Hematopoietic multipotent progenitor cell treated with erythropoietin and hydrocortisone succinate and interleukin-3 and kit ligand, for 17 days (in vitro differentiated cells): ENCODE measurements around the gene KDSR.

ENCODE experiments used
- DNase-seq: peaks from one replicate; pipeline ENCODE4 v3.0.0-alpha.2; 2015; ENCODE audit warnings: low spot score

The KDSR gene

DNA sequence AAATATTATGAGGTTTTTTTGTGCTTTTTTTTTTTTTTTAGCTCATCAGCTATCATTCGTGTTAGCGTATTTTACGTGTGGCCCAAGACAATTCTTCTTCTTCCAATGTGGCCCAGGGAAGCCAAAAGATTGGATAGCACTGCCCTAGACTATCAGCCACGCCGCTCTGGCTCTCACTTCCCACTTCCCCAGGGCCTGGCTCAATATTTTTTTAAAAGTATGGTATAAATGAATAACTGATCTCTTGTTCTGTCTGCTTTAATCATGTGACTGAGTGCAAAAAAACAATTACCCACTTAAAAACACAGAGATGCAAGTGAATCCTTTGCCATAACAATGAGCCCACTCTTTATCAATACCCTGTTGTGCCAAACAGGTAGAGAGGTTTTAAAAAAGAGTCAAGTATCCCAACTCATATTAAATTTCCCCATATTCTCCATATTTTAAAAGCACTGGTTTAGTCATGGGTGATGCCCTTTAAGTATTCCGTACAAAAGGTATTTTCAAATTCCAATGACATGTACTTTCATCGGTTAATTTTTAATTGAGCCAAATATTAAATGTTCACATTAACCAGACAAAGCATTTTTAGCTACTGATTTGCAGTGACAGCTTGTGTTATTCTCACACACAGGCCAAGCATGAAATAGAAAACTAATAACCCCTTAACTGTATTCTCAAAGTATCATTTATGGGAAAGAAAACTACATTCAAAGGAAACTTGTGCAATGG is 60.0 kb downstream of the KDSR start:
- DNase-seq, result no peak

GRCh38 chr18:63306249-63306648 is 60.8 kb downstream of the KDSR start:
- no peak for DNase-seq

DNA sequence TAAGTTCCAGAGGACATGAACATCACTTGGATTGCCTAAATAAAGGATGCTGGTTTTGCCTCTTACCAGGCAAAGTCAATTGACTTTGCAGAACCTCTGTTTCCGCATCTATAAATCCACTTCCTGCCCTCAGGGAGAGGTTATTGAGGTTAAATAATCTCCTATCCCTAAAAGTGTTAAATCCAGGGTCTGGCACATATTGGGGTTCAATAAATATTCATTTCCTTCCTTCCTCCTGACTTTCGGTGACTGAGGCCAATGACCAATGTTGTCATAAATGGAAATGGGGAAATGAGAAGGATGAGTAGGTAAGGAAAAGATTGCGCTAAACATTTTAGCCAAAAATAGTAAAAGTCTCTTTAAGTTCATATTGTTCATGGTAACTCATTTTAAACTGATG is 63.5 kb downstream of the KDSR start:
- DNase-seq, result no peak

GRCh38 chr18:63302636-63303405 is 64.2 kb downstream of the KDSR start:
- no peak for DNase-seq

GRCh38 chr18:63302220-63302619 is 64.8 kb downstream of the KDSR start:
- no peak for DNase-seq

DNA sequence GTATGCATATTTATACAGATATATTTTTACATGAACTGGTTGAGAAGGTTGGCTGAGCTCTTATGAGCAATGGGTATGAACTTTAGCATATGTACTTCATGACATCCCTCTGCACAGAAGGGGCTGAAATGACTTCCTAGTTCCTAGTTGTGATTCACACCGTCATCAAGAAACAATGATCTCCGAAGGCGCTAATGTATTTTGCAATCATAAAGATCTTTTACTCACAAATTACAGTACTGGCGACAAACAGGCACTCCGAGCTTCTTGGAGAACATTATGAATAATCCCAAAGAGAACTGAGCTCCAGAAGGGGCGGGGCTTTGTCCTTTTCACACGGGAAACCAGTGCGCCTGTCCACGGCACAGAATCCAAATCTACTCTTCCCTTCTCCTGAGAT is 65.6 kb downstream of the KDSR start:
- DNase-seq, result no peak

GRCh38 chr18:63299837-63300745 is 66.9 kb downstream of the KDSR start:
- no peak for DNase-seq

DNA sequence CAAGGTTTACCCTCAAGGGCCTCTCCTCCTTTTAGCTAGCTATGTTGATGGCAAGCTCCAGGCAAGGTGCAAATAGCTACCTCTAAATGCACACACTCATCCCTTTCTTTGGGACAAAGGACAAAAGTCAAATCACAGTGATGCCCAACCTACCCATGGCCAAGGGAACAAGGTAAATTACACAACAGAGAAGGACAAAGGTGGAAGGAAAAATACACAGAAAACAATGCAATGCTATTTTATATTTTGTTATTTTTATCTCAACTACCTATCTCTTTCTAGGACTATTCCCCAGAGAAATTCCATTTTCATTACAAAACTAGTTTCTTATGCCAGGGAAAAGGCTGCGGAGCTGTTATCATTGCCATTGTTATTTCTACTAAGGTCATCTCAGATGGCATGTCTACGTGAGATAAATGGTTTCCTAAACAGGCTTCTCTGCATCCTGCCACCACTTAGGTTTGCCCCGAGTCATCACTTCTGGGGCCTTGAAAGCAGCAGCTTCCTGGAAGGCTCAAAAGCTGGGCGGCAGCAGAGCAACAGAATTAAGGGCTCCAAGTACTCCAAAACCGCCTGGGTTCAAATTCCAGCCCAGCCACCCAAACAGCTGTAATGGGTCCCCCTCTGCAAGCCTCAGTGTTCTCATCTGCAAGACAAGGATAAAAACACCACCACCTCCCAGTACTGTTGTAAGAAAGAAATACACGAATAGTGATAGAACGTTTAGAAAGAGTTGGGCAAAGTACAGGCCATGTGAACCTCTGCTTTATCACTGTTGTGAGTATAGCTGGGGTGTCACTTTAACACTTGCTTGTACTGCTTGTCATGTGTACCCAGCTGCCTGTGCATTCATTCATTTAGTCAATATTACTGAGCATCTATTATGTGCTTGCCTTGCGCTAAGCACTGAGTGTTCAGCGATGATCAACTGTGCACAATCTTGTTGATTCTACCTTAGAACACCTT is 68.3 kb downstream of the KDSR start:
- DNase-seq, result no peak

DNA sequence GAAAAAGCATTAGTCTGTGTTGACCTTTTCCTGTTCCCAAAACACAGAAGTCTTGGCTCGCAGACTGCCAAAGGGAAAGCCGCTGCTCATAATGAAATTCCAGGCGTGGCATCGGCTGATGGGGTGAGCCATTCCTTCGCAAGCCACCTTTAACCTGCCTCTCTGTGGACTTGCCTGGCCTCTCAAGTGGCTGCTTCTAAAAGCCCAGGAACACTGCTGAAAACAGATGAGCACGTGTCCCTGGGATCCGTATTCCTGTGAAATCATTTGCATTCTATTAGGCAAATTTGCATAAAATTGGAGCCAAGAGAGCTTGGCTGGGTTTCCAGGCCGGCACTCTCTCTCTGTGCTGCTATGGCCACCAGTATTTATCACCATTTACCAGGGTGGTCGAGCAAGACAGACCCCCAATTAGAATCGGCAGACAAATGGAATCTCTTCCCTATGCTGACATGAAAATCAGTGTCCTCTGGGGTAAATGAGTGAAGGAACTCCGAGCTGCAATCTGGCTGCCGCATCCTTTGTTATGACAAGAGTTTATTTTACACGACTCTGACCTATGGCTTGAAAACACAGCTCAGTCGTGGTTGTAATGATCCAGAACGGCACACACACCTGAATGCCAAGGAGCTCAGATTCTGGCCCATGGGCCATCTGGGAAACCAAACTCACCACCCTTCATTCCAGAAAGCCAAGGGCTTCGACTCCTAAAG is 69.2 kb downstream of the KDSR start:
- DNase-seq, result no peak

DNA sequence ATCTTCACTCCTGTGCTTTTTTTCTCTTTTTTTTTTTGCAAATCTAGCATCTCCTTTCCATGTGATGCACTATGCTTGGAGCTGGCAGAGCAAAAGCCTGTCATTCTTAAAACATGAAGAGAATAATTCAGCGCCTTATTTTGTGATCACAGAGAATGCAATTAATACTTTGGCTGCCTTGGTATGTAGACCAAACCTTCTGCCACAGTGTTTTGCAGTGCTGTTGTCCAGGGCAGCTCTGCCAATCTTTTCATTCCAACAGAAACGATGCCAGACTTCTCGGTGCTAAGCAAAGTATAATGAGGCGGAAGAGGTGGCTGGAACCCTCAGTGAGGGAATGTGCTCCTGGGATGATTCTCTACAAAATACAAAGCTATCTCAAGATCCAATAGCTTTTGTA is 73.1 kb downstream of the KDSR start:
- DNase-seq, result no peak

GRCh38 chr18:63292831-63293683 is 73.9 kb downstream of the KDSR start:
- DNase-seq, result no peak

DNA sequence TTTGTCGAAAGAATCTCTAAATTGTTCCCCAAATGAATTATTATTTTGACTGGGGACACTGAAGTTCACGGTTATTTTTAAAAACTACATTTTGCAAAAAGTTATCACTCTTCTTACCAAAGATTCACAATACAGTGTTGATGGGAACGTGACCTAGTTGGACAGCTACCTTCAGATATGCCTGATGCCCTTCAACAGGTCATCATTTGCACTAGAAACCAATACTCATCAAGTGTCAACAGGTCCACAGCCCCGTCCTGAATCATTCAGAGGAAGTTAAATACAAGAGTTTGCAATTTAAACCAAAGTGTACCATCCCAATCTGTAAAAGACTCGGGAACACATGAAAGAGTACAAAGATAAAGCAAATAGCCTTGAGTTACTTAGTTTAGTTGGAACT is 75.7 kb downstream of the KDSR start:
- DNase-seq, result no peak

DNA sequence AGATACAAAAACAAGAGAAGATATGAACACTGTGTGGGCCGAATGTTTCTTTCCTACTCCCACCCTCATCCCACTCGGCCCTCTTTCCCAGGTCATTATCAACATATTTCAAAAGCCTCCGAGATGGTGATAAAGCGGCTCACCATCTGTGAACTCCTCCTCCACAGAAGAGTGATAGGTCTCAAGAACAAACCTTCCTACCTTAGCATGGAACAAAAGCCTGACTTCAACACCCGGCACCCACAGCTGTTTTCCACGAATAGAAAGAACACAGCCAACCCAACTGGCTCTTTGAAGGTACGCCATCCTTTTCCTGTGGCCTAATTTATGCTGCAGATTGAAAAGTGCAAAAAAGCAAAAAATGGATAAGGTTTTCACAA is 76.2 kb downstream of the KDSR start:
- DNase-seq, result no peak

GRCh38 chr18:63290166-63290820 is 76.7 kb downstream of the KDSR start:
- no peak for DNase-seq

DNA sequence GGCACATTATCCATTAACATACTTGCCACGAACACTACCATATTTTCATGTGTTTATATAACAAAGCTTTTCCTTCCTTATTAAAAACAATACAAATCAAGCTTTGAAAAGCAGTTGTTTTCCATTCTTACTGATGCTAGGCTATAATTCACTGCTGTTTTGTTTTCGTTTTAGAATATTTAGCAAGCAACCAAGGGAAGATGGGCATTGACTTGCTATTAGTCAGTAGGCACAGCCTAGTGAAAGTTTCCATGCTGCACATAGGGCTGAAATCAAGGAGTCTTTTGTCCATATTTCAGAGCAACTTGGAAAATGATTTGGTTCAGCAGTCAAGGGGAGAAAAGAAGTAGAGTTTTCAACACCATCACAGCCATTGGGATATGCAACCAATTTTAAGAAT is 78.7 kb downstream of the KDSR start:
- no peak for DNase-seq

DNA sequence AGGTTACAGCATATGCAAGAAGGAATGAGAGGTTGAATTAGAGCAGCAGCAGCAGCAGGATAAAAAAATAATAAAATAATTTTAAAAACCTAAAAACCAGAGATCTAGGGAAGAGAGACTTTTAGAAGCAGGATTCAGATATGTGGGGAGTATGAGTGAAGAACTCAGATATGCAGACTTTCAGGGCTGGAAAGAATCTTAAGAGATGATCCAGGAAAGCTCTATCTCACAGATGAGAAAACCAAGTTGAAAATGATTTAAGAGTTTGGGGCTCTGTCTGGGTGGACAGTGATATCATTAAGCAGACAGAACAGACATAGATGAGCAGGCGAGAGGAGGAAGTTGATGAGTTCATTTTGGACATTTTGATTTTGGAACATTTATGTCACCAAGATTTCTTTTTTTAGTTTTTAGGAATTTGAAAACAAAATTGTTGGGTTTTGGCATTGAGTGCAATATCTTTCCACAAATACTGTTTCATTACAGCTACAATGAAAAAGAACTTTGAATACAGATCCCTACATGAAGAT is 79.2 kb downstream of the KDSR start:
- no peak for DNase-seq

GRCh38 chr18:63286926-63287325 is 80.1 kb downstream of the KDSR start:
- DNase-seq, result no peak

- no peak for DNase-seq
Measured at GRCh38 chr18:63284827-63285733, 81.9 kb downstream of the KDSR start.
